Common myeloid progenitor, CD34-positive (primary cell): Measurements from ENCODE around the gene B3GALT4.
"Not testable (repeated sequence)": the region's sequence is repeated elsewhere in the genome, so short reads cannot be mapped to it uniquely, and the experiment has no call there.

ENCODE experiments used
- CTCF ChIA-PET: fragments of 350-600 bp; sonication (Branson Sonifier 250); formaldehyde crosslinking; loops from one replicate; lab custom pipeline; 2021; ENCODE audit warnings: antibody characterized with exemption; lab: Charles Lee
- POLR2A ChIA-PET: fragments of 350-600 bp; sonication (Branson Sonifier 250); formaldehyde crosslinking; loops from one replicate; lab custom pipeline; 2021; ENCODE audit warnings: antibody characterized with exemption; lab: Charles Lee
- DNase-seq, 3 donors: peaks; one replicate each; pipeline versions ENCODE4 v3.0.0 to v3.0.0-alpha.2; 2013
- H3K27ac ChIP-seq, 2 experiments: 1 replicate in 1 of 2; 2 replicates in 1 of 2; pipeline ENCODE4 v1.7.0; 2013; ENCODE audit warnings: inconsistent platforms in 2 of 2, low read length in 2 of 2, mild to moderate bottlenecking in 2 of 2, low read depth in 1 of 2, moderate library complexity in 1 of 2; ENCODE audit not compliant: severe bottlenecking in 2 of 2, insufficient read depth in 1 of 2, poor library complexity in 1 of 2
- H3K27me3 ChIP-seq, 5 experiments: replicated peaks in 2 of 5; 1 replicate in 3 of 5; 2 replicates in 2 of 5; pipeline versions ENCODE4 v1.6.1 to v1.7.0; 2013; ENCODE audit warnings: low read length in 4 of 5, mild to moderate bottlenecking in 2 of 5, moderate library complexity in 2 of 5, inconsistent platforms in 1 of 5; ENCODE audit not compliant: insufficient read depth in 5 of 5, control insufficient read depth in 4 of 5
- H3K36me3 ChIP-seq, 4 experiments: 1 replicate in 2 of 4; 2 replicates in 2 of 4; pipeline versions ENCODE4 v1.6.1 to v1.7.0; 2013; ENCODE audit warnings: low read length in 3 of 4, control low read depth in 1 of 4, mild to moderate bottlenecking in 1 of 4; ENCODE audit not compliant: control insufficient read depth in 4 of 4, insufficient read depth in 4 of 4
- H3K4me1 ChIP-seq, 4 experiments: 1 replicate in 3 of 4; 2 replicates in 1 of 4; pipeline versions ENCODE4 v1.6.1 to v1.7.1; 2013; ENCODE audit warnings: low read length in 3 of 4, mild to moderate bottlenecking in 3 of 4, control low read depth in 1 of 4, inconsistent platforms in 1 of 4, moderate library complexity in 1 of 4; ENCODE audit not compliant: control insufficient read depth in 4 of 4, insufficient read depth in 4 of 4; ENCODE audit errors: control extremely low read depth in 1 of 4
- H3K4me3 ChIP-seq, 7 experiments: 1 replicate in 4 of 7; 2 replicates in 3 of 7; pipeline versions ENCODE4 v1.5.1 to v1.7.0; 2013; ENCODE audit warnings: mild to moderate bottlenecking in 7 of 7, low read length in 6 of 7, moderate library complexity in 6 of 7, inconsistent platforms in 2 of 7, low read depth in 2 of 7, control low read depth in 1 of 7; ENCODE audit not compliant: insufficient read depth in 4 of 7, control insufficient read depth in 1 of 7; ENCODE audit errors: extremely low read depth in 1 of 7
- H3K9me3 ChIP-seq, 5 experiments: 1 replicate in 4 of 5; 2 replicates in 1 of 5; pipeline versions ENCODE4 v1.6.1 to v1.7.1; 2013; ENCODE audit warnings: low read length in 4 of 5, mild to moderate bottlenecking in 2 of 5, inconsistent platforms in 1 of 5, low read depth in 1 of 5, moderate library complexity in 1 of 5; ENCODE audit not compliant: control insufficient read depth in 4 of 5, insufficient read depth in 2 of 5; ENCODE audit errors: control extremely low read depth in 1 of 5
- WGBS: methylation state at CpG from one replicate; pipeline ENCODE4 v1.1.5; 2013; ENCODE audit not compliant: insufficient coverage; 5-methylcytosine and 5-hydroxymethylcytosine counted together

B3GALT4 gene

GRCh38 chr6:33275795-33276580 lies 935 bp upstream of the B3GALT4 start:
- H3K9me3 ChIP-seq, DNase-seq, H3K27me3 ChIP-seq: not testable (repeated sequence)
- CTCF ChIA-PET = interaction anchor here (0.6 to 9.7 kb wide), 7 partner anchors 14 to 343 kb away, joined by 3 to 96 read pairs (median 11); partner anchors contain the start of genes CUTA, PFDN6, RGL2 and WDR46
- Histone ChIP-seq H3K36me3 (peaks cover 3 to 74% (median 39%) of the 10 kb centered on the region in 4 experiments), H3K4me1 (peaks cover 7 to 73% (median 65%) of the 10 kb centered on the region in 4 experiments), H3K27ac (peak overlapping the region in 1 of 2 experiments; percentile 77), H3K4me3 (peak overlapping the region in 6 of 7 experiments; percentile 59 to 88 (median 77))
- WGBS = 94% methylated on average over 9 of the region's 16 CpGs
- POLR2A ChIA-PET = interaction anchor here (1.1 to 2.6 kb wide), 2 partner anchors 24 to 127 kb away, joined by 3 to 14 read pairs; no protein-coding TSS in a partner anchor

GRCh38 chr6:33276581-33276863 lies 401 bp upstream of the B3GALT4 start:
- Histone ChIP-seq H3K27me3 (no peaks in the 10 kb centered on the region), H3K4me3 (peak overlapping the region; percentile 59 to 88 (median 72)), H3K36me3 (peaks cover 3 to 80% (median 44%) of the 10 kb centered on the region in 4 experiments), H3K4me1 (peaks cover 7 to 73% (median 63%) of the 10 kb centered on the region in 4 experiments), H3K27ac (peak overlapping the region; percentile 50 to 77), H3K9me3 (no peaks in the 10 kb centered on the region)
- ChIA-PET CTCF (interaction anchor here (0.6 to 9.7 kb wide), 13 partner anchors 10 to 343 kb away, joined by 3 to 96 read pairs (median 4); partner anchors contain the start of genes CUTA, PFDN6, RGL2 and WDR46), POLR2A (interaction anchor here (1.1 to 2.6 kb wide), 3 partner anchors 12 to 127 kb away, joined by 3 to 14 read pairs (median 7); partner anchors contain the start of genes PFDN6 and WDR46)
- no peak for DNase-seq

DNA sequence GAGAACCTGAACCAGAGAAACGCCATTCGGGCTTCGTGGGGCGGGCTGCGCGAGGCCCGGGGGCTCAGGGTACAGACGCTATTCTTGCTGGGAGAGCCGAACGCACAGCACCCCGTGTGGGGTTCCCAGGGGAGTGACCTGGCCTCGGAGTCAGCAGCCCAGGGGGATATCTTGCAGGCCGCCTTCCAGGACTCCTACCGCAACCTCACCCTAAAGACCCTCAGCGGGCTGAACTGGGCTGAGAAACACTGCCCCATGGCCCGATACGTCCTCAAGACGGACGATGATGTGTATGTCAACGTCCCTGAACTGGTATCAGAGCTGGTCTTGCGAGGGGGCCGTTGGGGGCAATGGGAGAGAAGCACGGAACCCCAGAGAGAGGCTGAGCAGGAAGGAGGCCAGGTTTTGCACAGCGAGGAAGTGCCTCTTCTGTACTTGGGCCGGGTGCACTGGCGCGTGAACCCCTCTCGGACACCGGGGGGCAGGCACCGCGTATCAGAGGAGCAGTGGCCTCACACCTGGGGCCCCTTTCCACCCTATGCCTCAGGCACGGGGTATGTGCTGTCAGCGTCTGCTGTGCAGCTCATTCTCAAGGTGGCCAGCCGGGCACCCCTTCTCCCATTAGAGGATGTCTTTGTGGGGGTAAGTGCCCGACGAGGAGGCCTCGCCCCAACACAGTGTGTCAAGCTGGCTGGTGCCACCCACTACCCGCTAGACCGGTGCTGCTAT lies 904 bp downstream of the B3GALT4 start:
- Histone ChIP-seq H3K4me1 (peaks cover 7 to 66% (median 55%) of the 10 kb centered on the region in 4 experiments), H3K27ac (peak overlapping the region in 1 of 2 experiments; percentile 67), H3K36me3 (peaks cover 3 to 86% (median 53%) of the 10 kb centered on the region in 4 experiments), H3K27me3 (no peaks in the 10 kb centered on the region), H3K4me3 (peak overlapping the region; percentile 59 to 88 (median 72)), H3K9me3 (no peaks in the 10 kb centered on the region)
- POLR2A ChIA-PET = interaction anchor here (0.9 to 2.6 kb wide), 5 partner anchors 11 to 36 kb away, joined by 3 to 14 read pairs (median 4); partner anchors contain the start of genes PFDN6, TAPBP and WDR46
- 22% methylated on average over 30 of the region's 39 CpGs for WGBS
- CTCF ChIA-PET = interaction anchor here (0.6 to 9.7 kb wide), 20 partner anchors 11 to 203 kb away, joined by 3 to 96 read pairs (median 3); partner anchors contain the start of genes PFDN6, RGL2, TAPBP and WDR46
- DNase-seq = peak in 2 of 3 donors; percentile 27 to 46

DNA sequence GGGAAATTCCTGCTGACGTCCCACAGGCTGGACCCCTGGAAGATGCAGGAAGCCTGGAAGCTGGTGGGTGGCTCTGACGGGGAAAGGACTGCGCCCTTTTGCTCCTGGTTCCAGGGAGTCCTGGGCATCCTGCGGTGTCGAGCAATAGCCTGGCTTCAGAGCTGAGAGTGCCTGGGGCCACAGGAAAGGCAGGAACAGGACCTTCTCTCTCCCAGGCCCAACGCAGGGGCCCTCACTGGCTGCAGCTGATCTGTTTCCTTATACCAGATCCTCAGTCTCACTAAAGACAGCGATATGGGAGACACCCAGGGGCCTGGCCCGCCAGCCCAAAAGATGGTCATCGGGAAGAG lies 1.4 kb downstream of the B3GALT4 start:
- ChIA-PET CTCF (interaction anchor here (0.8 to 9.7 kb wide), 8 partner anchors 11 to 157 kb away, joined by 3 to 96 read pairs (median 12); partner anchors contain the start of genes PFDN6, RGL2, TAPBP and WDR46), POLR2A (interaction anchor here (1.1 to 2.6 kb wide), 2 partner anchors 19 to 21 kb away, joined by 3 to 14 read pairs; no protein-coding TSS in a partner anchor)
- Histone ChIP-seq H3K36me3 (peaks cover 1 to 83% (median 55%) of the 10 kb centered on the region in 4 experiments), H3K9me3 (no peaks in the 10 kb centered on the region), H3K27me3 (no peaks in the 10 kb centered on the region), H3K27ac (no peak overlapping the region), H3K4me1 (peaks cover 4 to 61% (median 50%) of the 10 kb centered on the region in 4 experiments), H3K4me3 (peak overlapping the region in 3 of 7 experiments; percentile 68 to 88 (median 82))
- DNase-seq = no peak
- 90% methylated on average over 9 of the region's 9 CpGs for WGBS

DNA sequence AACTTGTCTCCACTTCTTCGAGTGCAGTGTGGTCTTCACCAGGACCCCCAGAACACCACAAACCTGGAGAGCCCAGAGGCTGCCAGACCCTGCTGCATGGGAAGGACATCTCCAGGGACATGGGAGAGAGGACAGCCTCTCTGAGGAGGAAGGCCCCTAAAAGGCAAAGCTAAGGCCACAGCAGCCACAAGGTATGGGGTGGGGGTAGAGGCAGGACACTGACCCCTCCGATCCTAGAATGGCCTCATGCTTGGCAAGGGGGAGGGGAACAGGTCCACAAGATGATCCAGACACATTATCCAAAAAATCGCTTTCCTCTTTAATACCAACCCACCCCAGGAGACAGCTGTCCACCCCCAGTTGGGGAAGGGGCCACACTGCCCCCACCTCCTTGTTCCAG lies 1.9 kb downstream of the B3GALT4 start:
- H3K4me1 ChIP-seq = peaks cover 2 to 57% (median 46%) of the 10 kb centered on the region in 4 experiments
- H3K27ac ChIP-seq = no peak overlapping the region
- H3K9me3 ChIP-seq = no peaks in the 10 kb centered on the region
- DNase-seq = no peak
- 83% methylated on average over 1 of the region's 3 CpGs for WGBS
- no peaks in the 10 kb centered on the region for H3K27me3 ChIP-seq
- H3K4me3 ChIP-seq = no peak overlapping the region
- ChIA-PET POLR2A (interaction anchor here (2.6 kb wide), 1 partner anchor 21 kb away, joined by 14 read pairs; no protein-coding TSS in a partner anchor), CTCF (interaction anchor here (0.8 to 9.7 kb wide), 9 partner anchors 11 to 157 kb away, joined by 3 to 96 read pairs (median 12); partner anchors contain the start of genes PFDN6, RGL2, TAPBP and WDR46)
- peaks cover 0 to 80% (median 55%) of the 10 kb centered on the region in 4 experiments for H3K36me3 ChIP-seq

DNA sequence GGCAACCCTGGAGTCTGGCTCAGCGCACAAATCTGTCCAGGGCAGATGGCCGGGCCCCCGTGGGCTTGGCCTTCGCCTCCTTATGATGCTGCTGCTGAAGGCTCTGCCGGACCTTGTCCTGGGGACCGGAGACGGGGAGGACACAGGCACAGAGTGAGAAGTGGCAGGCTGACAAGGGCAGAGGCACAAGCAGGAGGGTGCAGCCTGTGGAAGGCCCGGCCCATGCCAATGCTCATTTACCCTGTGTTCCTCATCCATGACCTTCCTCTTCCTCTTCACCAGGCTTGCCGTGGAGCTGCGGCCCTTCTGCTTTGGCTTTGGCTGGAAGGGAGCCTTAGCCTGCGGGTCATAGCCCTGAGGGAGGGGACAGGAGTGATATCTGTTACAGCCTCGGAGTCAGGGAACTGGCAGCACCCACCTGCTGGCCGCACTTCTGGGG lies 2.4 kb downstream of the B3GALT4 start:
- Histone ChIP-seq H3K36me3 (peaks cover 0 to 77% (median 56%) of the 10 kb centered on the region in 4 experiments), H3K4me1 (peaks cover 2 to 52% (median 41%) of the 10 kb centered on the region in 4 experiments), H3K27ac (no peak overlapping the region), H3K27me3 (no peaks in the 10 kb centered on the region), H3K4me3 (no peak overlapping the region), H3K9me3 (no peaks in the 10 kb centered on the region)
- ChIA-PET CTCF (interaction anchor here (0.7 to 9.7 kb wide), 11 partner anchors 10 to 152 kb away, joined by 3 to 96 read pairs (median 4); partner anchors contain the start of genes PFDN6, RGL2, TAPBP and WDR46), POLR2A (interaction anchor here (1.6 kb wide), 1 partner anchor 10 kb away, joined by 5 read pairs; the partner anchor contains the start of genes PFDN6 and WDR46)
- 100% methylated on average over 3 of the region's 13 CpGs for WGBS
- no peak for DNase-seq
